H9 (cell line): ENCODE measurements around the gene HPCAL1. TPM values are rescaled to one million over a fixed set of nuclear protein-coding genes. Genes with fewer than 3 reads are reported as not detected.

Experiments
- DNase-seq: peaks from one replicate; pipeline ENCODE4 v3.0.0-alpha.2; 2017
- H2AFZ ChIP-seq: one replicate; pipeline ENCODE4 v1.6.1; 2013; ENCODE audit warnings: mild to moderate bottlenecking, low read length, control low read depth, moderate library complexity
- H2AK5ac ChIP-seq: 2 replicates; pipeline ENCODE4 v1.6.1; 2013; ENCODE audit warnings: low read length, control low read depth, mixed read lengths; ENCODE audit not compliant: insufficient read length
- H2BK120ac ChIP-seq: one replicate; pipeline ENCODE4 v1.6.1; 2013; ENCODE audit warnings: low read depth, mild to moderate bottlenecking, low read length, control low read depth, inconsistent platforms; ENCODE audit not compliant: poor library complexity, severe bottlenecking
- H2BK12ac ChIP-seq: 2 replicates; pipeline ENCODE4 v1.6.1; 2013; ENCODE audit warnings: low read length, control low read depth, mixed read lengths, low read depth; ENCODE audit not compliant: insufficient read length
- H2BK15ac ChIP-seq: 2 replicates; pipeline ENCODE4 v1.6.1; 2013; ENCODE audit warnings: low read depth, low read length, control low read depth
- H2BK20ac ChIP-seq: one replicate; pipeline ENCODE4 v1.6.1; 2013; ENCODE audit warnings: low read depth, mild to moderate bottlenecking, low read length, control low read depth, inconsistent platforms; ENCODE audit not compliant: poor library complexity, severe bottlenecking
- H2BK5ac ChIP-seq: 2 replicates; pipeline ENCODE4 v1.6.1; 2013; ENCODE audit warnings: low read length, control low read depth, mixed read lengths; ENCODE audit not compliant: insufficient read length
- H3K14ac ChIP-seq: 2 replicates; pipeline ENCODE4 v1.6.1; 2013; ENCODE audit warnings: low read length, control low read depth; ENCODE audit not compliant: insufficient read depth
- H3K18ac ChIP-seq: 2 replicates; pipeline ENCODE4 v1.6.1; 2013; ENCODE audit warnings: low read depth, mild to moderate bottlenecking, mixed read lengths, low read length, control low read depth; ENCODE audit not compliant: insufficient read length
- H3K23ac ChIP-seq: 2 replicates; pipeline ENCODE4 v1.6.1; 2013; ENCODE audit warnings: low read length, control low read depth, mixed read lengths, low read depth; ENCODE audit not compliant: insufficient read length
- H3K23me2 ChIP-seq: 2 replicates; pipeline ENCODE4 v1.6.1; 2013; ENCODE audit warnings: low read depth, mild to moderate bottlenecking, mixed read lengths, low read length, control low read depth; ENCODE audit not compliant: insufficient read length, poor library complexity, severe bottlenecking
- H3K27ac ChIP-seq: 2 replicates; pipeline ENCODE4 v1.5.1; 2013; ENCODE audit warnings: low read length, control low read depth, mixed read lengths, low read depth; ENCODE audit not compliant: insufficient read length
- H3K27me3 ChIP-seq: 2 replicates; pipeline ENCODE4 v1.6.1; 2013; ENCODE audit warnings: low read length, control low read depth, inconsistent platforms; ENCODE audit not compliant: insufficient read depth
- H3K4ac ChIP-seq: 2 replicates; pipeline ENCODE4 v1.6.1; 2013; ENCODE audit warnings: low read depth, mild to moderate bottlenecking, control low read depth, inconsistent platforms, low read length, moderate library complexity
- H3K4me1 ChIP-seq: 2 replicates; pipeline ENCODE4 v1.6.1; 2013; ENCODE audit warnings: low read length, control low read depth, inconsistent platforms; ENCODE audit not compliant: insufficient read depth
- H3K4me2 ChIP-seq: 2 replicates; pipeline ENCODE4 v1.6.1; 2013; ENCODE audit warnings: low read length, control low read depth, mixed read lengths; ENCODE audit not compliant: insufficient read length, insufficient read depth
- H3K56ac ChIP-seq: 2 replicates; pipeline ENCODE4 v1.6.1; 2013; ENCODE audit warnings: low read depth, mild to moderate bottlenecking, mixed read lengths, low read length, control low read depth; ENCODE audit not compliant: insufficient read length
- H3K79me1 ChIP-seq: 2 replicates; pipeline ENCODE4 v1.6.1; 2013; ENCODE audit warnings: low read depth, mild to moderate bottlenecking, moderate library complexity, low read length, control low read depth, inconsistent platforms; ENCODE audit not compliant: insufficient read depth, poor library complexity, severe bottlenecking
- H3K79me2 ChIP-seq: 2 replicates; pipeline ENCODE4 v1.6.1; 2013; ENCODE audit warnings: low read length, control low read depth, inconsistent platforms; ENCODE audit not compliant: insufficient read depth
- H3K9ac ChIP-seq: 2 replicates; pipeline ENCODE4 v1.6.1; 2013; ENCODE audit warnings: low read length, control low read depth, mixed read lengths; ENCODE audit not compliant: insufficient read length; ENCODE audit errors: extremely low read depth
- H3K9me3 ChIP-seq: one replicate; pipeline ENCODE4 v1.6.1; 2013; ENCODE audit warnings: low read depth, low read length, inconsistent platforms; ENCODE audit not compliant: control insufficient read depth
- H3T11ph ChIP-seq: one replicate; pipeline ENCODE4 v1.6.1; 2013; ENCODE audit warnings: mild to moderate bottlenecking, low read length, control low read depth, inconsistent platforms
- H4K20me1 ChIP-seq: one replicate; pipeline ENCODE4 v1.6.1; 2013; ENCODE audit not compliant: control insufficient read depth, insufficient read length, insufficient read depth
- H4K5ac ChIP-seq: 2 replicates; pipeline ENCODE4 v1.6.1; 2013; ENCODE audit warnings: low read depth, mild to moderate bottlenecking, mixed read lengths, low read length, control low read depth; ENCODE audit not compliant: insufficient read length
- H4K8ac ChIP-seq: replicated peaks from 2 replicates; pipeline ENCODE4 v1.6.1; 2013; ENCODE audit warnings: low read length, control low read depth, mixed read lengths, low read depth; ENCODE audit not compliant: insufficient read length
- H4K91ac ChIP-seq: 2 replicates; pipeline ENCODE4 v1.6.1; 2013; ENCODE audit warnings: low read depth, mild to moderate bottlenecking, moderate library complexity, mixed read lengths, low read length, control low read depth; ENCODE audit not compliant: insufficient read length
- H3K27ac Mint-ChIP-seq, 3 experiments: 2 replicates in 2 of 3; 3 replicates in 1 of 3; pipeline ENCODE4 v1.8.0; 2020 to 2021; ENCODE audit warnings: mixed read lengths in 3 of 3, mild to moderate bottlenecking in 1 of 3, moderate library complexity in 1 of 3
- H3K27me3 Mint-ChIP-seq: 2 replicates; pipeline ENCODE4 v1.8.0; 2021; ENCODE audit warnings: low read depth, mild to moderate bottlenecking, moderate library complexity, mixed read lengths
- H3K36me3 Mint-ChIP-seq, 3 experiments: 2 replicates in 2 of 3; 3 replicates in 1 of 3; pipeline ENCODE4 v1.8.0; 2020 to 2021; ENCODE audit warnings: low read depth in 3 of 3, mixed read lengths in 3 of 3; ENCODE audit not compliant: insufficient read depth in 1 of 3
- H3K4me1 Mint-ChIP-seq, 2 experiments: 2 replicates each; pipeline ENCODE4 v1.8.0; 2020; ENCODE audit warnings: mixed read lengths in 2 of 2
- H3K4me3 Mint-ChIP-seq, 2 experiments: 2 replicates in 1 of 2; 3 replicates in 1 of 2; pipeline ENCODE4 v1.8.0; 2020 to 2021; ENCODE audit warnings: mild to moderate bottlenecking in 2 of 2, mixed read lengths in 2 of 2, moderate library complexity in 1 of 2
- H3K9me3 Mint-ChIP-seq, 2 experiments: 2 replicates in 1 of 2; 3 replicates in 1 of 2; pipeline ENCODE4 v1.8.0; 2020; ENCODE audit warnings: mild to moderate bottlenecking in 2 of 2, mixed read lengths in 2 of 2, moderate library complexity in 1 of 2
- WGBS: extraction: QIAGEN DNeasy Blood & Tissue Kit; methylation state at CpG from one replicate; pipeline ENCODE4 v1.1.7; 2013; ENCODE audit warnings: missing lambda C conversion rate, low lambda C conversion rate, mixed read lengths; ENCODE audit not compliant: insufficient read length; ENCODE audit errors: extremely low coverage; 5-methylcytosine and 5-hydroxymethylcytosine counted together
- total RNA-seq: library from RNA; stranded (reverse); gene quantifications from 2 replicates; pipeline ENCODE4 v1.2.1, GENCODE V29; 2021
- TF ChIP-seq, protein P1 (sequence below): fragments of 200-600 bp; sonication (generic); conservative IDR thresholded peaks from 3 replicates; pipeline ENCODE4 v1.8.0; 2021; ENCODE audit warnings: antibody characterized with exemption, mild to moderate bottlenecking

Gene HPCAL1
- total RNA-seq, 1 experiment from 2014 or later = 4.7 TPM

DNA sequence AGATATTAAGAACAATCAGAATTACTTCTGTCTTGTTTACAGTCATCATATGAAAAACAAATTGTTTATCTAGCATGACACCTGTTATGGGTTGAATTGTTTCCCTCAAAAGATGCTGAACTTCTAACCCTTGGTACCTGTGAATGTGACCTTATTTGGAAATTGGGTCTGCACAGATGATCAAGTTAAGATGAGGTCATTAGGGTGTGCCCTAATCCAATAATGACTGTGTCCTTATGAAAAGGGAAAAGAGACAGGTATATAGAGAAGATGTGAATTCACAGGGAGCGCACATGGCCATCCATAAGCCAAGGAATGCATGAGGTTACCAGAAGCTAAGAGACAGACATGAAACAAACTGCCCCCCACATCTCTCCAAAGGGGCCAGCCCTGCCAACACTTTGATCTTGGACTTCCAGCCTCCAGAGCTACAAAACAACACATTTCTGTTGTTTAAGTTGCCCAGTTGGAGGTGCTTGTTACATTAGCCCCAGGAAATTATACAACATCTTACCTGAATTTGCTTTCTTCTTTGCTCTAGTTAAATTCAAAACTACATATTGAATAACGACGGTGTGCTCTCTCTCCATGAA lies 2.3 kb upstream of the HPCAL1 start:
- no peak overlapping the region for H4K5ac ChIP-seq
- H3K23me2 ChIP-seq = peaks cover 19% of the 10 kb centered on the region
- Mint-ChIP-seq H3K4me1 (peaks cover 34 to 41% of the 10 kb centered on the region in 2 experiments), H3K27ac (no peak overlapping the region), H3K4me3 (peak overlapping the region in 1 of 2 experiments; percentile 8; a peak in 1 of 5 replicates), H3K36me3 (peaks cover 0 to 6% (median 0%) of the 10 kb centered on the region in 3 experiments; a peak in 1 of 7 replicates), H3K27me3 (peaks cover 24% of the 10 kb centered on the region), H3K9me3 (peaks cover 4 to 5% of the 10 kb centered on the region in 2 experiments; a peak in 3 of 5 replicates)
- no peak overlapping the region for H2AK5ac ChIP-seq
- no peak overlapping the region for H2BK12ac ChIP-seq
- H3T11ph ChIP-seq = no peak overlapping the region
- H3K9ac ChIP-seq = no peak overlapping the region
- no peaks in the 10 kb centered on the region for H3K79me2 ChIP-seq
- H2BK15ac ChIP-seq = no peak overlapping the region
- peaks cover 22% of the 10 kb centered on the region; the same call in 1 of the 2 replicates for H3K27me3 ChIP-seq
- no peak overlapping the region for H4K8ac ChIP-seq
- H2BK5ac ChIP-seq = no peak overlapping the region
- no peak overlapping the region for H3K4me2 ChIP-seq
- H2BK120ac ChIP-seq = no peak overlapping the region
- H3K4me1 ChIP-seq = peaks cover 2% of the 10 kb centered on the region; the same call in 1 of the 2 replicates
- H2BK20ac ChIP-seq = no peak overlapping the region
- no peaks in the 10 kb centered on the region for H3K79me1 ChIP-seq
- no peak overlapping the region for H3K4ac ChIP-seq
- no peak overlapping the region for H3K23ac ChIP-seq
- no CpG with 5 or more reads among the region's 3 CpGs for WGBS
- no peak overlapping the region for H3K56ac ChIP-seq
- H3K9me3 ChIP-seq = no peaks in the 10 kb centered on the region
- H3K18ac ChIP-seq = no peak overlapping the region
- no peaks in the 10 kb centered on the region for H4K20me1 ChIP-seq
- H2AFZ ChIP-seq = no peak overlapping the region
- no peak for DNase-seq
- H3K14ac ChIP-seq = no peak overlapping the region
- no peak overlapping the region for H3K27ac ChIP-seq
- H4K91ac ChIP-seq = no peak overlapping the region
- TF ChIP-seq, protein P1, sequence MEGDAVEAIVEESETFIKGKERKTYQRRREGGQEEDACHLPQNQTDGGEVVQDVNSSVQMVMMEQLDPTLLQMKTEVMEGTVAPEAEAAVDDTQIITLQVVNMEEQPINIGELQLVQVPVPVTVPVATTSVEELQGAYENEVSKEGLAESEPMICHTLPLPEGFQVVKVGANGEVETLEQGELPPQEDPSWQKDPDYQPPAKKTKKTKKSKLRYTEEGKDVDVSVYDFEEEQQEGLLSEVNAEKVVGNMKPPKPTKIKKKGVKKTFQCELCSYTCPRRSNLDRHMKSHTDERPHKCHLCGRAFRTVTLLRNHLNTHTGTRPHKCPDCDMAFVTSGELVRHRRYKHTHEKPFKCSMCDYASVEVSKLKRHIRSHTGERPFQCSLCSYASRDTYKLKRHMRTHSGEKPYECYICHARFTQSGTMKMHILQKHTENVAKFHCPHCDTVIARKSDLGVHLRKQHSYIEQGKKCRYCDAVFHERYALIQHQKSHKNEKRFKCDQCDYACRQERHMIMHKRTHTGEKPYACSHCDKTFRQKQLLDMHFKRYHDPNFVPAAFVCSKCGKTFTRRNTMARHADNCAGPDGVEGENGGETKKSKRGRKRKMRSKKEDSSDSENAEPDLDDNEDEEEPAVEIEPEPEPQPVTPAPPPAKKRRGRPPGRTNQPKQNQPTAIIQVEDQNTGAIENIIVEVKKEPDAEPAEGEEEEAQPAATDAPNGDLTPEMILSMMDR = no peak
